ENCODE data around the gene ZDBF2. TPM values are rescaled to one million over a fixed set of nuclear protein-coding genes. Genes with fewer than 3 reads are reported as not detected.
A peak's percentile ranks its signal among the peaks of the same experiment; 100 is the strongest.

The ZDBF2 gene
- total RNA-seq, 4 donors from 2014 or later, result 3.4 to 8.0 (median 4.3) TPM

DNA sequence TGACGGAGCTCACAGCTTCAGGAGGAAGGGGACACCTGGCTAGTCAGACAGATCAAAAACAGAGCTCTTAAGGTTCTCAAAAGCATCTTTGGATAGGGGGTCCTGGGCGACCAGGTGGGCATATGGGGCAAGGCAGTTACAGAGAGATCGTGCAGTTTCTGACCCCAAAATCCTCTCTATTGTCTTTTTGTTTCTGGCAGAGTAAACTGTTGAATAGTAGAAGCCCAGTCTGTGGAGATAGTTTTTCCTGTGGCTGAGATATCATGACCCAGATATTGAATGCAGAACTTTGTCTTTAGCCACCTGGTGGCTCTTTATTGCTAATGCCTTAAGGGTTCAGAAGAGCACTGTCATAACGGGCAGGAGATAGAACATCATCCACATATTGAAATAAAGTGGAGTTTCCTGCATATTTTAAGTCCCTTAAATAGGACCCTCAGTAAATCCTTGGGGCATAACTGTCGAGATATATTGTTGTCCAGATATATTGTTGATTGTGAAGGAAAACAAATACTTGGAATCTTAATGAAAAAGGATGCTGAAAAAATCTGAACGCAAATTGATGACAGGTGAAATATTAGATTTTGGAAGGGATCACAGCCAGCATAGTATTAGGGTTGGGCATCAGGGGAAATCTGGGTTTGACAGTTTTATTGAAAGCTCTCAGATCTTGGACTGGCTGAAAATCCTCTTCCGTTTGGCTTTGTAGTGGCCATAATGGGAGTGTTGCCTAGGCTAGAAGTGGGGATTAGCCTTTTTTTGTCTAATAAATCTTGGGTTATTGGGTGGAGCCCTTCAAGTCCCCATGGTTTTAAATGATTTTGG, 14.1 kb upstream of the ZDBF2 start:
- Histone ChIP-seq H3K4me3 (no peak overlapping the region), H3K9me3 (no peaks in the 10 kb centered on the region), H3K4me1 (peaks cover 6% of the 10 kb centered on the region), H3K36me3 (no peaks in the 10 kb centered on the region), H3K27ac (no peak overlapping the region), H3K27me3 (peaks cover 93% of the 10 kb centered on the region)
- no peak for DNase-seq (ENCODE audit: low spot score in 2 of 2)
- 26% methylated on average over 7 of the region's 7 CpGs for WGBS
- TF ChIP-seq EP300 (IDR thresholded peaks at IDR 0.05), result no peak
- TF ChIP-seq, protein P1, sequence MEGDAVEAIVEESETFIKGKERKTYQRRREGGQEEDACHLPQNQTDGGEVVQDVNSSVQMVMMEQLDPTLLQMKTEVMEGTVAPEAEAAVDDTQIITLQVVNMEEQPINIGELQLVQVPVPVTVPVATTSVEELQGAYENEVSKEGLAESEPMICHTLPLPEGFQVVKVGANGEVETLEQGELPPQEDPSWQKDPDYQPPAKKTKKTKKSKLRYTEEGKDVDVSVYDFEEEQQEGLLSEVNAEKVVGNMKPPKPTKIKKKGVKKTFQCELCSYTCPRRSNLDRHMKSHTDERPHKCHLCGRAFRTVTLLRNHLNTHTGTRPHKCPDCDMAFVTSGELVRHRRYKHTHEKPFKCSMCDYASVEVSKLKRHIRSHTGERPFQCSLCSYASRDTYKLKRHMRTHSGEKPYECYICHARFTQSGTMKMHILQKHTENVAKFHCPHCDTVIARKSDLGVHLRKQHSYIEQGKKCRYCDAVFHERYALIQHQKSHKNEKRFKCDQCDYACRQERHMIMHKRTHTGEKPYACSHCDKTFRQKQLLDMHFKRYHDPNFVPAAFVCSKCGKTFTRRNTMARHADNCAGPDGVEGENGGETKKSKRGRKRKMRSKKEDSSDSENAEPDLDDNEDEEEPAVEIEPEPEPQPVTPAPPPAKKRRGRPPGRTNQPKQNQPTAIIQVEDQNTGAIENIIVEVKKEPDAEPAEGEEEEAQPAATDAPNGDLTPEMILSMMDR (IDR thresholded peaks at IDR 0.05), result peak; percentile 35 to 48
- TF ChIP-seq POLR2AphosphoS5 (IDR thresholded peaks at IDR 0.05), result no peak
- TF ChIP-seq POLR2A (IDR thresholded peaks at IDR 0.05), result no peak

DNA sequence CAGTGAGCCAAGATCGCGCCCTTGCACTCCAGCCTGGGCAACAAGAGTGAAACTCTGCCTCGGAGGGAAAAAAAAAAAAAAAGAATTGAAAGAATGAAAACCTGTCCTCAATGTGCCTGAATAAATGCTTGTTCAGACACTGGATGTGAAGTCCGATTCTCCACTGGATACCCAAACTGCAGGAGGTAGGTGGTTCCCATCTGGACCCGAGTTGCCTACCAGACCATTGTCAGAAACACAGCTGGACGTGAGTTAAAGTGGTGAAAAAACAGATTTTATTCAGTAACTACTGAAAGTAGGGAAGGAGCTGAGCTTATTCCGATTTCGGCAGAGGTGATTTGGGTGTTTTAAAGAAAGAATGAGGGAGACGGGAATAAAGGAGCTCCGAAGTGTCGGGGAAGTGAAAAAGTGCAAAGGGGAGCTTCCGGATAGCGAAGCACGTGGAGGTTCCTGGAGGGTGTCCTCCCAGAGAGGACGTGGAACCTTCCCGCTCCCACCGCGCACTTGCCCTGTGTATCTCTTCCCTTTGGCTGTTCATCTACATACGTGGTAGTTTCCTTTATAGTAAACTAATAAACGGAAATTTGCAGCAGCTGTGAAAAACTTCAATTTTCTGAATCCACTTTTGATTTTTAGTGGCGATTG, 10.4 kb upstream of the ZDBF2 start:
- Histone ChIP-seq H3K4me3 (no peak overlapping the region), H3K9me3 (no peaks in the 10 kb centered on the region), H3K27me3 (peaks cover 91% of the 10 kb centered on the region), H3K4me1 (peaks cover 6% of the 10 kb centered on the region), H3K36me3 (no peaks in the 10 kb centered on the region), H3K27ac (no peak overlapping the region)
- TF ChIP-seq POLR2A (IDR thresholded peaks at IDR 0.05), result no peak
- TF ChIP-seq, protein P1 (IDR thresholded peaks at IDR 0.05), result no peak
- TF ChIP-seq EP300 (IDR thresholded peaks at IDR 0.05), result no peak
- no peak for TF ChIP-seq POLR2AphosphoS5 (IDR thresholded peaks at IDR 0.05)
- 57% methylated on average over 21 of the region's 21 CpGs for WGBS
- no peak for DNase-seq (ENCODE audit: low spot score in 2 of 2)

DNA sequence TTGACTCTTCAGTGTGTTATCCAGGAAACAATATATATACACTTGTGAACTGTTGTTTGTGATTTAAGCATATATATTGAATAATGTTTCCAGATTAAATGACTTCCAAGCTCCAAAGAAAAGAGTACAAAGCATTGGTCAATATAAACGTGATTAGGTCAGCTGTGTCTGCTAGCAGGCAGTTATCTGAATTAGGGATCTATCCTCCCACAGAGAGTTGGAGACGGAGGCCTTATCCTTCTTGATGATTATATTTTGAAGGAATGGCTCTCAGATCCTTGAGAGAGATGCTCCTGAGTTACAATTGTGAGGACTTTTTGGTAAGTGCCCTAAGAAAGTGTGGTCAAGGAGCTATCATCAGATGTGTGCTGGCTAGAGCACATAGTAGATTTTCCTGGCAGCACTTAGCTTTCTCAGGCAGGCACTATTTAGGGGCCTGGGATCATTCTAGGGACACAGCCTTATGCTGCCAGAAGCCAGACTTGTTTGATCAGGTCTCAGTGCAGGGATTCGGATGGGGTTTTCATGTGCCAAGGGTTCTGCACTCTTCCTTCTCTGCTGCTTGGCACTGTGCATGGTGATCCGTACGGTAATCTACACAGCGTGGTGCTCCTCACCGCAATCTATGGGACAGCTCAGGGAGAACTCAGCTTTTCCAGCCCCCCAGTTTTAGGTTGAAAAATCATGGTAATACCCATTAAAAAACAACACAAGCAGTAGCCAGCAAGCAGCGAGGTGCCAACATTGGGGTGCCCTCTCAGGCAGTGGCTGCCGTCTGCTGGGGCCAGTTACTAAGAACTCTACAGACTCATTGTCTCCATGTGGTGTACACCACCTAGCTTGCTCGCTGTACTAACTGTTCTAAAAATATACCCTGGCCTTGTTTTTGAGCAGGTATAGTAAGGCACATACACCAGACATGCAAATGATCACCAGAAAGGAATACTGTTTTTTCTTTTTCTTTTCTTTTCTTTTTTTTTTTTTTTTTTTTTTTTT, 8.0 kb upstream of the ZDBF2 start:
- Histone ChIP-seq H3K4me3 (no peak overlapping the region), H3K27ac (no peak overlapping the region), H3K36me3 (no peaks in the 10 kb centered on the region), H3K27me3 (peaks cover 94% of the 10 kb centered on the region), H3K4me1 (no peaks in the 10 kb centered on the region), H3K9me3 (no peaks in the 10 kb centered on the region)
- 41% methylated on average over 10 of the region's 10 CpGs for WGBS
- no peak for DNase-seq (ENCODE audit: low spot score in 2 of 2)
- TF ChIP-seq, protein P1 (IDR thresholded peaks at IDR 0.05), result no peak
- TF ChIP-seq EP300 (IDR thresholded peaks at IDR 0.05) (no peak), POLR2AphosphoS5 (IDR thresholded peaks at IDR 0.05) (no peak), POLR2A (IDR thresholded peaks at IDR 0.05) (no peak)

DNA sequence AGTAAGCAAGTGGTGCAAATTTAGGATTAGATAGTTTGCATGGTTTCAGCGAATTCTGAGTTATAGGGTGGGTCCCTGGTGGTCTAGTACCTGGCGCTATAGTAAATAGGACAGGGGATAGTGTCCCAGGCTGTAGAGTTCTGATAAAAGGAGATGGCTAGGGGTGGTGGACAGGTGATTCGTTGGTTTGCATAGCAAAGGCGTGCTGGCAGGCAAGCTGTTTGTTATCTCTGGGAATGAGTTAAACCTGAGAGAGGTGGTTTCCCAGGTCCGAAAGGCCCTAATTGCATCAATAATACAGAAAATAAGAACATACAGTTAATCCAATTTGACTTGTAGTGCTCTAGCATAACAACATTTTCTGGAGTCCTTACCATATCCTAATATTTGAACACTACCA, 6.9 kb upstream of the ZDBF2 start:
- DNase-seq (ENCODE audit: low spot score in 2 of 2), result no peak
- TF ChIP-seq, protein P1 (IDR thresholded peaks at IDR 0.05), result no peak
- TF ChIP-seq POLR2A (IDR thresholded peaks at IDR 0.05) (no peak), EP300 (IDR thresholded peaks at IDR 0.05) (no peak), POLR2AphosphoS5 (IDR thresholded peaks at IDR 0.05) (no peak)
- no peak overlapping the region for H3K27ac ChIP-seq
- H3K4me1 ChIP-seq, result no peaks in the 10 kb centered on the region
- 43% methylated on average over 5 of the region's 5 CpGs for WGBS
- H3K4me3 ChIP-seq, result no peak overlapping the region
- no peaks in the 10 kb centered on the region for H3K9me3 ChIP-seq
- H3K27me3 ChIP-seq, result peaks cover 95% of the 10 kb centered on the region
- no peaks in the 10 kb centered on the region for H3K36me3 ChIP-seq

All from suprapubic skin (tissue), 4 donors.